Motor neuron (in vitro differentiated cells): ENCODE results near the gene AKR1C3. TPM values are rescaled to one million over a fixed set of nuclear protein-coding genes. Genes with fewer than 3 reads are reported as not detected.
A peak's percentile ranks its signal among the peaks of the same experiment; 100 is the strongest.

ENCODE experiments used
- ATAC-seq, 8 experiments: fragments of 200-7000 bp; cut with Tn5 transposase; replicated peaks in 6 of 8; 2 replicates each; pipeline ENCODE4 v1.8.0; 2021; ENCODE audit warnings: mild to moderate bottlenecking in 8 of 8, moderate library complexity in 8 of 8
- H3K27ac ChIP-seq, 2 donors: fragments of 250-450 bp; sonication (Bioruptor Pico); 2 replicates each; pipeline ENCODE4 v1.9.0; 2021; ENCODE audit warnings: antibody characterized with exemption in 2 of 2, mild to moderate bottlenecking in 2 of 2, moderate library complexity in 1 of 2
- H3K4me1 ChIP-seq, 2 donors: fragments of 250-450 bp; sonication (Bioruptor Pico); replicated peaks in 1 of 2; 2 replicates each; pipeline ENCODE4 v1.6.1; 2021; ENCODE audit warnings: antibody characterized with exemption in 2 of 2, mild to moderate bottlenecking in 2 of 2, moderate library complexity in 1 of 2
- H3K4me3 ChIP-seq, 5 donors: fragments of 250-450 bp; sonication (Bioruptor Pico); 2 replicates each; pipeline ENCODE4 v1.9.0; 2021; ENCODE audit warnings: antibody characterized with exemption in 5 of 5, mild to moderate bottlenecking in 5 of 5, moderate library complexity in 4 of 5
- WGBS, 10 experiments: fragments of 450-650 bp; shearing (Covaris generic); methylation state at CpG; one replicate each; pipeline ENCODE4 v1.0.0; 2022; 5-methylcytosine and 5-hydroxymethylcytosine counted together
- in situ Hi-C, 9 experiments: fragments of 400-800 bp; cut with MboI; loops; one replicate each; pipeline ENCODE4 v1.15.0; 2021; ENCODE audit warnings: low sequenced_read_pairs in 9 of 9, low pct_unique_long_range_greater_than_20kb in 2 of 9; ENCODE audit not compliant: unreplicated experiment in 9 of 9
- total RNA-seq, 8 experiments: library from RNA; unstranded; fragments of 300-600 nt; gene quantifications; 2 replicates each; pipeline versions ENCODE4 v1.2.3 to v1.2.4, GENCODE V29; 2022

Gene AKR1C3
- total RNA-seq, 8 experiments from 2014 or later, result 0.54 to 76.4 (median 1.6) TPM; not detected in 1

DNA sequence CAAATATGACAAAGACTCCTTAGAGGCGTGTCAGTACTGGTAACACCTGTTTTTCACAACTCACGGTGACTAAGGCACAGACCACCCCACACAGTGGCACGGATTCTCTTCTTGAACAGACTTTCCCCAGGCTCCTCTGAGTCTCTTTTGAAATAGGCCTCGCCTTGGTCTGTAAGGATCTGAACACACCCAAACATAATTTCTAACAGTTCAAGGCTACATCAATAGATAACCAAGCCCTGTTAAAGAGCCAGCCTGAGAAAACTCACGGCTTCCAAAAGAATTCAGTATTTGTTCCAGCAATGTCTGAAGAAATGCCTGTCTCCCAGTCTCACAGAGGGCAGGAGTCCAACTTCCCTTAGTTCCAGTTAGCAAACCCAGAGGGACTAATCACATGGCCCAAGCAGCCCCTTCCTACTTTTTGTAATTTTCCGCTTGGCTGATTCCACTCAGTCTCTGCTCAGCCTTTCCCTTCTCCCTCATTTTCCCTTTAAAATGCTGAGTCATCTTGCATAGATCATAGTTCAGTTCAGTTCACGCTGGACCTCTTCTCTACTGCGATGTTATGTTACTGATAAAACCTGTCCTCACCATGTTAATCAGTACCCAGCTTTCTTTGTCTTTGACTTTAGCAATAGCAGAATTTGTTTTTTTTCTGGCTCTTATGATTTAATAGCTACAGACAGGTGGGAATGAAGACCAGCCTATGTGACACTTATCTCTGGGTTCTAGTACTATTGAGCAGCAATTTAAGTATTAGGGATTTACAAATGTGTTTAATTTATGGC lies 22.6 kb upstream of the AKR1C3 start:
- Histone ChIP-seq H3K4me1 (peaks cover 16 to 18% of the 10 kb centered on the region in 2 donors), H3K4me3 (no peak overlapping the region), H3K27ac (peak overlapping the region; percentile 10 to 68)
- peak; percentile 82 to 98 (median 94) for ATAC-seq
- WGBS, 10 experiments, result 0 to 62% (median 25%) methylated on average over 2 to 6 of the region's 8 CpGs; no CpG with 5 or more reads in 1 of the 10 experiments
- in situ Hi-C loops, result no loop called here

DNA sequence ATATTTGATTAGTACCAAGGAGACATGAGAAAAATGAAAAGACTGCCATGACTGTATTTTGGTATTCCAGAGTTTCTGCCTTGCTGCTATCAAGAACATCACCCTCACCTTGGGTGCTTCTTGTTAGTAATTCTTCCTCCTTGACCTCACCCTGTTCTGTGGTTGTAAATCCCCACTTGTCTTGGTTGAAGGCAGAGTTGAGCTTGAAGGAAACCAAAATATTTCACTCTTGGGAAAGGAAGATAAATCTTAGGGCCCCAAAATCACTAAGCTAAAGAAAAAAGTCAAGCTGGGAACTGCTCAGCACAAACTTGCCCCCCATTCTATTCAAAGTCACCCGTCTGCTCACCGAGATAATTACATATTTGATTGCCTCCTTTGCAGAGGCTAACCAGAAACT lies 20.6 kb upstream of the AKR1C3 start:
- in situ Hi-C loops, result no loop called here
- no peak overlapping the region for H3K27ac ChIP-seq
- ATAC-seq, result no peak
- 100% methylated on average over 2 of the region's 2 CpGs; no CpG with 5 or more reads in 7 of the 10 experiments for WGBS, 10 experiments
- peaks cover 16 to 18% of the 10 kb centered on the region in 2 donors for H3K4me1 ChIP-seq
- H3K4me3 ChIP-seq, result no peak overlapping the region

DNA sequence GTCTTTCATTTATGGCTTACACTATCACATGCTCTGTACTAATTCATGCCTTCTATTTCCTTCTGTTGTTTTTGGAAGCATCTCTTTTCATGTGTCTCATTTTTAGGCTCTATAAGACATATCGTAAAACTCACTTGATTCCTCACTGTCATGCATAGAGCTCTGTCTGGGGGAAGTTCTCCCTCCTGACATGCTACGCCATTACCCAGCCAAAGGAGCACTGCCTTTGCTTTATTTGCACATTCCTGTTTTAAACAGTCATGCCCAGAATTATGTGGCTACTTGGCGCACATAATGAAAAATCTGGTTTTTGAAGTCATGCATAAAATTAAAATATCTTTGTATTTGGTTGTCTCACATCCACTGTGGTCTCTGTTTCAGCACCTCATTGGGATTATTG lies 17.6 kb upstream of the AKR1C3 start:
- WGBS, 10 experiments, result 0 to 100% (median 85%) methylated on average over 1 to 3 of the region's 3 CpGs

DNA sequence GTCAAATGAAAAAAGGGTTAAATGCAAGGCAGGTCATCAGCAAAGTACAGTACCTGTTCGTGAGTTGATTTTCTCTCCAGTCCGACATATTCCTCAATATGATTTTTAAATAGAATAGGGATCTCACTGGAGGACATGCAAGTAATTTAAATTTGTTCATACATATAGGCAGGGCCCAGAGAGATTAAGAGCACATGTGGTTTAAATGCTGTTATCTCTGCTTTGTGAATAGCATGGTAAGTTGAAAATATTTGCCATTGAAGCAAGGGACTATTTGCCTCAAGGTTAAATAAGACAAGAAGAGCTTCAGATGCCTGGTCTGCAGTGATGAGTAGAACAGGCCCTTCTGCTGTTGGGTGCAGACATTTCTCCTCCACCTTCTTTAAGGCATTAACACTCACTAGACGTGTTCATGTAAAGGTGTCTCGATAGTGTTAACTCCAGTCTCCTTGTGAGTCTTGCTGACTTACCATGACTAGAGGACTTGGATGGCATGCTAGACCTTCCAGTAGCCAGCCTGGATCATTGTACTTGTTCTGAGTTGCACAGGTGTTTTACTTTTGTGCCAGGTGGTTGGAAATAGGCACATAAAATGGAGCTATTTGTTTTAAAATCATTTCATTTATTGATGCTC lies 15.6 kb upstream of the AKR1C3 start:
- in situ Hi-C loops, result no loop called here
- WGBS, 10 experiments, result 0 to 100% (median 85%) methylated on average over 1 to 4 of the region's 4 CpGs; no CpG with 5 or more reads in 3 of the 10 experiments
- peak in 2 of 8 experiments; percentile 7 to 9 for ATAC-seq

More for the DNA sequence above, 17.6 kb upstream of the AKR1C3 start:
- Histone ChIP-seq H3K4me3 (no peak overlapping the region), H3K27ac (no peak overlapping the region), H3K4me1 (peaks cover 9 to 11% of the 10 kb centered on the region in 2 donors)
- in situ Hi-C loops, result no loop called here
- ATAC-seq, result peak in 3 of 8 experiments; percentile 39 to 79 (median 50)

DNA sequence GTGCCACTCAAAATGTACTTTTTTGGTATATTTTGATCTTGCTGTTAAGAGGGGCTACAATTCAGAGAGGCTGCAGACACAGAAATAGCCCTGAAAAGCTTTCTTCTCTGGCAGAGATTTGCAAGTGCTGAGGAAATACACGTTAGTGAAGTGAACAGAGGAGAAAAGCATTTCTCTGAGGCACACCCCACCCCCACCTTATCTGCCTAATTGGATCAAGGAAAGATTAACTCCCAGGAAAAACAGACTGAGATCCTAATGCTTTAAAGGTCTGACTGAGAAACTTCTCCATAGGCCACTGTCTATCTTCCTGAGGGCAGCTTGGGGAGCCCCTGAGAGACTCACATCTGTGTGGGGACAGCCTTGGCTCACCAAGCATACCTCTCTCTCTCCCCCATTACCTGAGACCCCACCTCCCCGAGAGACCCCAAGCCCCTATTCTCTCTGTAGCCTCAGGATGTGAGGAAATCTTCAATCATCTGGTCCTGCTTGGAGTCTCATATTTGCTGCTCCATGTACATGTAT lies 14.8 kb upstream of the AKR1C3 start:
- peak in 2 of 8 experiments; percentile 7 to 42 for ATAC-seq
- in situ Hi-C loops, result no loop called here
- H3K4me1 ChIP-seq, result no peaks in the 10 kb centered on the region
- H3K4me3 ChIP-seq, result no peak overlapping the region
- 0 to 80% (median 50%) methylated on average over 1 of the region's 2 CpGs; no CpG with 5 or more reads in 5 of the 10 experiments for WGBS, 10 experiments
- H3K27ac ChIP-seq, result no peak overlapping the region

More for the DNA sequence above, 15.6 kb upstream of the AKR1C3 start:
- H3K4me3 ChIP-seq, result no peak overlapping the region
- H3K4me1 ChIP-seq, result no peaks in the 10 kb centered on the region
- no peak overlapping the region for H3K27ac ChIP-seq

DNA sequence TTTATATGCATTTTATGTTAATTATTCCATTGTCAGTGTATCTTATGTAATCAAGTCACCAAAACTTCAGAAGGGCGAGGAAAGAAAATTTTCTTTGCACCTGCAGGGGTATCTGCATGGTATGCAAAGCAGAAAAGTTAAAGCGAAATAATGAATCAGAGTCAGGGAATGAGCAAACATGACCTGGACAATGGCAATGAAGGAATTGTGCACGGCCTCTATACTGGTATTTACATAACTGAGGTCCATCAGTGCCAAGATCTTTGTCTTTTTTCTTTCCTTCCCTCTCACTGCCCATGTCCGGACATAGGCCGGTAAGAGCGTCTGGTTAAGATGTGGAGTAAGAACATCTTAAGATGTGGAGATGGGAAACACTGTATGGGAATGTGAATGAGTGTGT lies 14.4 kb upstream of the AKR1C3 start:
- H3K4me1 ChIP-seq, result no peaks in the 10 kb centered on the region
- H3K27ac ChIP-seq, result no peak overlapping the region
- H3K4me3 ChIP-seq, result no peak overlapping the region
- 0 to 100% (median 57%) methylated on average over 1 to 6 of the region's 6 CpGs; no CpG with 5 or more reads in 4 of the 10 experiments for WGBS, 10 experiments
- peak in 4 of 8 experiments; percentile 25 to 79 (median 50) for ATAC-seq
- in situ Hi-C loops, result no loop called here

DNA sequence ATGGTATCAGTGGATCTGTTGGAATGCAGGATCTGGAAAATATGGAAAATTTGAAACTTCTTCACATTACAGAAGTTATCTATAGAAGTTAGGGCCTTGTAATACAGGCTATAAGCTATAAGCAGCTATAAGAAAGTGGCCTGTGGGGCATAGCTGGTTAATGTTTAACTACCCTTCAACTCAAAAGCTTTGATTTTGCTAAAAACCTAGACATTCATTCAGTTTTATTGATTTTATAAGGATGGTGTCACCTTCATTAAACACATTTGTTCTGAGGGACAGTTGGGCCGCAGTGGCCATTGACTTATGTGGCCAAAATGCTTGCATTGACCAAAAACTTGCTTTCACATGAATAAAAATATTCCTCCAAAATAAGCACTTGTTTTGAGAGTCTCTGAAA lies 13.1 kb upstream of the AKR1C3 start:
- no peak overlapping the region for H3K27ac ChIP-seq
- in situ Hi-C loops, result no loop called here
- WGBS, 10 experiments, result 78 to 100% (median 100%) methylated on average over 1 of the region's 1 CpG; no CpG with 5 or more reads in 4 of the 10 experiments
- no peak overlapping the region for H3K4me3 ChIP-seq
- ATAC-seq, result no peak
- H3K4me1 ChIP-seq, result no peaks in the 10 kb centered on the region

DNA sequence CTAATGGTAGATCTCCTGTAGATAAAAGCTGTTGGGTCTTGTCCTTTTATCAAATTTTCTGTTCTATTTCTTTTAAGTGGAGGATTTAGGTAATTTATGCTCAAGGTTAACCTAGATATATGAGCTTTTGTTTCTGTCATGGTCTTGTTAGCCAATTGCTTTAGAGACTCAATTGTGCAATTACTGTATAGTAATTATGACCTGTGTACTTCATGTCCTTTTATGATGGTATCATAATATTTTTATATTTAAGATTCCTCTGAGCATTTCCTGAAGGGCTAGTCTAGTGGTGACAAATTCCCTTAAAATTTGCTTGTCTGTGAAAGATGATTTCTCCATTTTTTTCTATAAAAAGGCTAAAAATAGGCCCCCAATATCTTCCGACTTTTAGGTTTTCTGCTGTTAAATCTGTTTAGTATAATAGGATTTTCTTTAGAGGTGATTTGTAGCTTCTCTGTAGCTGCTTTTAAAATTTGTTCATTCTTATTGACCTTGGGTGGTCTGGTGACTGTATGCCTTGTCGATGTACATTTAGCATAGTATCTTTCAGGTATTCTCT lies 5.4 kb upstream of the AKR1C3 start:
- WGBS, 10 experiments, result 54 to 100% (median 84%) methylated on average over 1 to 2 of the region's 2 CpGs
- no peaks in the 10 kb centered on the region for H3K4me1 ChIP-seq
- H3K27ac ChIP-seq, result no peak overlapping the region
- no peak for ATAC-seq
- in situ Hi-C loops, result no loop called here
- no peak overlapping the region for H3K4me3 ChIP-seq

DNA sequence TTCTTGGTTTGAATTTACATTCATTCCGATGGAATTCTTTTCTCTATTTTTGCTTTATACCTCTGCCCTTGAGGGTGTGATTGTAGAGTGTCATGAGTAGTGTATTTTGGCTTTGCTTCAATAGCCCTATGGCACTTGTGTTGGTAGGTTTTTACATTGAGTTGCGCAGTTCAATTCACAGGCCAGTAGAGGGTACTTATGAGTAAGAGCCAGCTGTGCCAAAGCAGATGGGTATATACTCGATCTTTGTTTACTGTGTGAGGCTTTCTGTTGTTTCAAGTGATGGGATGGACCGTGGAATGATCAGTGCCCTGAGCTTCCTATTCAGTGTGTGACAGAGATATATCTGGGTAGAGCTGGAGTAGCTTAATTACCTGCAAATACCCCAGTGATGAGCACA lies 4.3 kb upstream of the AKR1C3 start:
- H3K27ac ChIP-seq, result no peak overlapping the region
- in situ Hi-C loops, result loop anchor here in 1 of 9 experiments (10.0 kb wide), 2 partner anchors 195 to 235 kb away; no protein-coding TSS in a partner anchor
- no peaks in the 10 kb centered on the region for H3K4me1 ChIP-seq
- 33 to 100% (median 78%) methylated on average over 1 to 4 of the region's 4 CpGs; no CpG with 5 or more reads in 1 of the 10 experiments for WGBS, 10 experiments
- H3K4me3 ChIP-seq, result no peak overlapping the region
- peak in 3 of 8 experiments; percentile 22 to 70 (median 43) for ATAC-seq

DNA sequence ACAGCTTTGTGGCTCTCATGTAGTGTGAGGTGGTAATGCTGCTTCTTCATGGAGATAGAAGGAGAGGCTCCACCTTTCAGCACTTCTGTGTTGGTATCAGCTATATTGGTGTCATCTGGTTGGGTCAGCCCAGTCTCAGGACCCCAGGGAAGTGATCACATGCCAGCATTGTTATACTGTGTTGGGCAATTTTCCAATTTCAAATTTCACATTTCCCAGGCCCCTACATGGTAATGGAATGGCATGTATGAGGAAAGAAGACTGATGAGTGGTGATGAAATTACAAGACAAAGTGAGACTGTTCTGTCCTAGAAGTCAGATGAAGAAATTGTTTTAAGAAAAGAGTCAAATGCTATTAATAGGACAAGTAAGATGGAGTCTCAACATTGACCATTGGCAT lies 3.7 kb upstream of the AKR1C3 start:
- ATAC-seq, result no peak
- no peaks in the 10 kb centered on the region for H3K4me1 ChIP-seq
- in situ Hi-C loops, result loop anchor here in 1 of 9 experiments (10.0 kb wide), 2 partner anchors 194 to 236 kb away; no protein-coding TSS in a partner anchor
- no peak overlapping the region for H3K27ac ChIP-seq
- no peak overlapping the region for H3K4me3 ChIP-seq

DNA sequence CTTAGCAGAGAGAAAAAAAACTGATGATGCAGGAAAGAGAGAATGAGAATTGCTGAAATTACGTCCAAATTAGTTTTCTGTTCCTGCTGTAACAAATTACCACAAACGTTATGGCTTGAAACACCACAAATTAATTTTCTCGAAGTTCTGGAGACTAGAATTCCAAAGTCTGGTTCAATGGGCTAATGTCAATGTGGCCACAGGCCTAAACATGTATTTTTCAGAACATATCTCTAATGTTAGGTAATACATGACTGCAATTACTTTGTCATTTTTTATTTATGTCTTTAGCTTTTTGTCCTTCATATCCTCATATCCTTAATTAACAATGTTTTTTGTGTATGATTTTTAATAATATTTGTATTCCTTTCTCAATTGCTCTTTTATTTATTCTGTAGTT lies 3.0 kb upstream of the AKR1C3 start:
- Histone ChIP-seq H3K4me1 (no peaks in the 10 kb centered on the region), H3K4me3 (no peak overlapping the region), H3K27ac (no peak overlapping the region)
- in situ Hi-C loops, result loop anchor here in 1 of 9 experiments (10.0 kb wide), 2 partner anchors 194 to 236 kb away; no protein-coding TSS in a partner anchor
- WGBS, 10 experiments, result 38 to 90% (median 80%) methylated on average over 2 to 3 of the region's 3 CpGs; no CpG with 5 or more reads in 1 of the 10 experiments
- no peak for ATAC-seq

DNA sequence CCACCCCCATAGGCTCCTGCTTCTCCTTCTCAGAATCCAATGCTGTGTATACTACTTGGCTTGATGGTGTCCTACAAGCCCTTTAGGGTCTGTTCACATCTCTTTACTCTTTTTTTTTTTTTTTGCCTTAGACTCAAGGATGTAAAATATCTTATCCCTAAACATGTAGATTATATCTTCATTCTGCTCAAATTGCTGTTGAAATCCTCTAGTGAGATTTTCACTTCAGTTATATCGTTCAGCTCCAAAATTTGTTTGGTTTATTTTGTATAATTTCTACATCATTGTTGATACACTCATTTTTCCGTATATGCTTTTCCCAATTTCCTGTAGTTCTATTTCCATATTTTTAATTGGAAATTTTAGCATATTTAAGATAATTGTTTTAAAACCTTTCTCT lies 1.8 kb upstream of the AKR1C3 start:
- no peak overlapping the region for H3K27ac ChIP-seq
- ATAC-seq, result no peak
- 46 to 91% (median 66%) methylated on average over 1 to 2 of the region's 2 CpGs for WGBS, 10 experiments
- H3K4me1 ChIP-seq, result no peaks in the 10 kb centered on the region
- no peak overlapping the region for H3K4me3 ChIP-seq
- in situ Hi-C loops, result loop anchor here in 1 of 9 experiments (10.0 kb wide), 2 partner anchors 192 to 238 kb away; no protein-coding TSS in a partner anchor
